ENCODE results near the gene ADAM20. TPM values are rescaled to one million over a fixed set of nuclear protein-coding genes. Genes with fewer than 3 reads are reported as not detected.

The ADAM20 gene
- total RNA-seq, 1 experiment from 2014 or later = 0.31 TPM

DNA sequence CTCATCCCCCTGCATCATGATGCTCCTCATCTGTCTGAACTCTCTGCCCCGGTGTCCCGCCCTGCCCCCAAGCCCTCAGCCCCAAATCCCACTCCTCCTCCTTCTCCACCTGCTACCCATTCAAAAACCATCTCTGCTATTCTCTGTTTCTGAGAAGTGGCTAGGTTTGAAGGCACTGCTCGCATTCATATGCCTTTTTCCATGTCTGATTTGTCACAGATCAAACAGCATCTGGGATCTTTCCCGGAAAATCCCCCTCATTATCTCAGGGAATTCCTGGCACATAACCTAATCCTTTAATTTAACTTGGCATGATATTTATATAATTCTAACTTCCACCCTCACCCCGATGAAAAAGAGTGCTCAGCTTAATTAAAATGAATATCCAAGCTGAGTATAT lies 3.3 kb upstream of the ADAM20 start:
- in situ Hi-C loops (cut with HindIII; ENCODE audit: low pct_unique_long_range_greater_than_20kb, low sequenced_read_pairs) (no loop called here), intact Hi-C loops (cut with micrococcal nuclease; ENCODE audit: unreplicated experiment) (no loop called here)
- TF ChIP-seq, protein P1, sequence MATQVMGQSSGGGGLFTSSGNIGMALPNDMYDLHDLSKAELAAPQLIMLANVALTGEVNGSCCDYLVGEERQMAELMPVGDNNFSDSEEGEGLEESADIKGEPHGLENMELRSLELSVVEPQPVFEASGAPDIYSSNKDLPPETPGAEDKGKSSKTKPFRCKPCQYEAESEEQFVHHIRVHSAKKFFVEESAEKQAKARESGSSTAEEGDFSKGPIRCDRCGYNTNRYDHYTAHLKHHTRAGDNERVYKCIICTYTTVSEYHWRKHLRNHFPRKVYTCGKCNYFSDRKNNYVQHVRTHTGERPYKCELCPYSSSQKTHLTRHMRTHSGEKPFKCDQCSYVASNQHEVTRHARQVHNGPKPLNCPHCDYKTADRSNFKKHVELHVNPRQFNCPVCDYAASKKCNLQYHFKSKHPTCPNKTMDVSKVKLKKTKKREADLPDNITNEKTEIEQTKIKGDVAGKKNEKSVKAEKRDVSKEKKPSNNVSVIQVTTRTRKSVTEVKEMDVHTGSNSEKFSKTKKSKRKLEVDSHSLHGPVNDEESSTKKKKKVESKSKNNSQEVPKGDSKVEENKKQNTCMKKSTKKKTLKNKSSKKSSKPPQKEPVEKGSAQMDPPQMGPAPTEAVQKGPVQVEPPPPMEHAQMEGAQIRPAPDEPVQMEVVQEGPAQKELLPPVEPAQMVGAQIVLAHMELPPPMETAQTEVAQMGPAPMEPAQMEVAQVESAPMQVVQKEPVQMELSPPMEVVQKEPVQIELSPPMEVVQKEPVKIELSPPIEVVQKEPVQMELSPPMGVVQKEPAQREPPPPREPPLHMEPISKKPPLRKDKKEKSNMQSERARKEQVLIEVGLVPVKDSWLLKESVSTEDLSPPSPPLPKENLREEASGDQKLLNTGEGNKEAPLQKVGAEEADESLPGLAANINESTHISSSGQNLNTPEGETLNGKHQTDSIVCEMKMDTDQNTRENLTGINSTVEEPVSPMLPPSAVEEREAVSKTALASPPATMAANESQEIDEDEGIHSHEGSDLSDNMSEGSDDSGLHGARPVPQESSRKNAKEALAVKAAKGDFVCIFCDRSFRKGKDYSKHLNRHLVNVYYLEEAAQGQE (IDR thresholded peaks at IDR 0.05; ENCODE audit: insufficient read depth in 1 of 2, low read depth in 2 of 2, low read length in 1 of 2) = no peak
- no peak for TF ChIP-seq SIN3A (IDR thresholded peaks at IDR 0.05; ENCODE audit: borderline replicate concordance, insufficient read depth, low read depth, low read length)
- TF ChIP-seq POLR2AphosphoS5 (IDR thresholded peaks at IDR 0.05; ENCODE audit: low read depth, low read length) = no peak
- no peak overlapping the region for H3K4me3 ChIP-seq (ENCODE audit: low read depth in 2 of 2, low read length in 2 of 2)
- DNase-seq (ENCODE audit: low read depth, low spot score) = no peak
- BruUV-seq (replicated peaks) = no TSS peak
- no peaks in the 10 kb centered on the region for H3K27me3 ChIP-seq (ENCODE audit: control insufficient read depth, insufficient read depth, low read length)
- ATAC-seq = no peak
- no peaks in the 10 kb centered on the region for H3K36me3 ChIP-seq (ENCODE audit: control insufficient read depth, insufficient read depth, low read length)
- no peaks in the 10 kb centered on the region for H3K4me1 ChIP-seq (ENCODE audit: control insufficient read depth, insufficient read depth, low read length)
- CTCF ChIA-PET = no interaction called here
- no peak overlapping the region for H3K27ac ChIP-seq (ENCODE audit: low read length)
- H3K9me3 ChIP-seq (ENCODE audit: control insufficient read depth, insufficient read depth, low read depth, low read length) = no peaks in the 10 kb centered on the region
- POLR2A ChIA-PET = no interaction called here

DNA sequence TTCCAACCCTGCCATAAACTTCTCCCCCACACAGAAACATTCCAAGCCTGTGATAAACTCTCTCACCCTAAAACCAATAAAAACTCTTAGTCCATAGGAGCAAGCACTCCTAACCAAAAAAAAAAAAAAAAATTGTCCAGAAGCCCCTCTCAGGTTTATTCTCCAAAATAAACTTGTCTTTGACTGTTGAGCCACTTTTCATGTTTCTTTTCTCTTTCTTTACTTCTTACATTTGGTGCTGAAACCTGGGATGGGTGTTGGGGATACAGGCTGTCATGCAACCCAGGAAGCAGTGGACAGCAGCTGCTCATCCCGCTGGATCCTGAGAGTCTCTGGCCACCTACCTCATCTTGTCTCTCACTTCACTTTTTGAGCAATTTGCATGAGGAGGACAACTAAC lies 2.0 kb upstream of the ADAM20 start:
- DNase-seq (ENCODE audit: low read depth, low spot score) (no peak), ATAC-seq (no peak)
- Histone ChIP-seq H3K4me1 (ENCODE audit: control insufficient read depth, insufficient read depth, low read length) (no peaks in the 10 kb centered on the region), H3K36me3 (ENCODE audit: control insufficient read depth, insufficient read depth, low read length) (no peaks in the 10 kb centered on the region), H3K27me3 (ENCODE audit: control insufficient read depth, insufficient read depth, low read length) (no peaks in the 10 kb centered on the region), H3K4me3 (ENCODE audit: low read depth in 2 of 2, low read length in 2 of 2) (no peak overlapping the region), H3K9me3 (ENCODE audit: control insufficient read depth, insufficient read depth, low read depth, low read length) (0 out of 2 replicates have a peak, but pooled peaks cover 2% of the 10 kb centered on the region), H3K27ac (ENCODE audit: low read length) (no peak overlapping the region)
- TF ChIP-seq, protein P2, sequence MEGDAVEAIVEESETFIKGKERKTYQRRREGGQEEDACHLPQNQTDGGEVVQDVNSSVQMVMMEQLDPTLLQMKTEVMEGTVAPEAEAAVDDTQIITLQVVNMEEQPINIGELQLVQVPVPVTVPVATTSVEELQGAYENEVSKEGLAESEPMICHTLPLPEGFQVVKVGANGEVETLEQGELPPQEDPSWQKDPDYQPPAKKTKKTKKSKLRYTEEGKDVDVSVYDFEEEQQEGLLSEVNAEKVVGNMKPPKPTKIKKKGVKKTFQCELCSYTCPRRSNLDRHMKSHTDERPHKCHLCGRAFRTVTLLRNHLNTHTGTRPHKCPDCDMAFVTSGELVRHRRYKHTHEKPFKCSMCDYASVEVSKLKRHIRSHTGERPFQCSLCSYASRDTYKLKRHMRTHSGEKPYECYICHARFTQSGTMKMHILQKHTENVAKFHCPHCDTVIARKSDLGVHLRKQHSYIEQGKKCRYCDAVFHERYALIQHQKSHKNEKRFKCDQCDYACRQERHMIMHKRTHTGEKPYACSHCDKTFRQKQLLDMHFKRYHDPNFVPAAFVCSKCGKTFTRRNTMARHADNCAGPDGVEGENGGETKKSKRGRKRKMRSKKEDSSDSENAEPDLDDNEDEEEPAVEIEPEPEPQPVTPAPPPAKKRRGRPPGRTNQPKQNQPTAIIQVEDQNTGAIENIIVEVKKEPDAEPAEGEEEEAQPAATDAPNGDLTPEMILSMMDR (IDR thresholded peaks at IDR 0.05) = no peak
- TF ChIP-seq TCF7L2 (IDR thresholded peaks at IDR 0.05; ENCODE audit: low read depth, low read length) (no peak), POLR2AphosphoS5 (IDR thresholded peaks at IDR 0.05; ENCODE audit: low read depth, low read length) (no peak), SIN3A (IDR thresholded peaks at IDR 0.05; ENCODE audit: borderline replicate concordance, insufficient read depth, low read depth, low read length) (no peak)
- TF ChIP-seq, protein P1 (IDR thresholded peaks at IDR 0.05; ENCODE audit: insufficient read depth in 1 of 2, low read depth in 2 of 2, low read length in 1 of 2) = no peak
- BruUV-seq (replicated peaks) = no TSS peak
- in situ Hi-C loops (cut with HindIII; ENCODE audit: low pct_unique_long_range_greater_than_20kb, low sequenced_read_pairs) = no loop called here
- intact Hi-C loops (cut with micrococcal nuclease; ENCODE audit: unreplicated experiment) = no loop called here
- POLR2A ChIA-PET = no interaction called here
- CTCF ChIA-PET = interaction anchor here (0.6 kb wide), 1 partner anchor 30 kb away, joined by 3 read pairs; no protein-coding TSS in a partner anchor

Data from Panc1 (cell line).